ENCODE measurements around the gene STX1A.

The STX1A gene

GRCh38 chr7:73707045-73707631 is 12.3 kb downstream of the STX1A start:
- peak overlapping the region in 7 of 11 experiments; percentile 3 to 70 (median 61); a peak in 12 of 22 replicates for H3K27ac ChIP-seq
- H3K9ac ChIP-seq = peak overlapping the region in 8 of 11 experiments; percentile 6 to 73 (median 46); a peak in 12 of 22 replicates
- peaks cover 15 to 96% (median 21%) of the 10 kb centered on the region in 11 experiments for H3K27me3 ChIP-seq
- no peaks in the 10 kb centered on the region for H3K9me3 ChIP-seq (replicated peaks in 1 of 11)
- no peak for TF ChIP-seq Cebpa-rat (IDR thresholded peaks at IDR 0.05)
- H4K20me1 ChIP-seq = peaks cover 25 to 92% (median 81%) of the 10 kb centered on the region in 11 experiments; a peak in 21 of 22 replicates
- peaks cover 0 to 6% (median 0%) of the 10 kb centered on the region in 11 experiments; a peak in 5 of 22 replicates for H3K36me3 ChIP-seq
- peaks cover 43 to 89% (median 79%) of the 10 kb centered on the region in 10 experiments for H3K4me1 ChIP-seq
- H3K4me2 ChIP-seq = peak overlapping the region; percentile 66 to 98 (median 91)
- H3K4me3 ChIP-seq = peak overlapping the region in 7 of 10 experiments; percentile 17 to 52 (median 43); a peak in 15 of 20 replicates

DNA sequence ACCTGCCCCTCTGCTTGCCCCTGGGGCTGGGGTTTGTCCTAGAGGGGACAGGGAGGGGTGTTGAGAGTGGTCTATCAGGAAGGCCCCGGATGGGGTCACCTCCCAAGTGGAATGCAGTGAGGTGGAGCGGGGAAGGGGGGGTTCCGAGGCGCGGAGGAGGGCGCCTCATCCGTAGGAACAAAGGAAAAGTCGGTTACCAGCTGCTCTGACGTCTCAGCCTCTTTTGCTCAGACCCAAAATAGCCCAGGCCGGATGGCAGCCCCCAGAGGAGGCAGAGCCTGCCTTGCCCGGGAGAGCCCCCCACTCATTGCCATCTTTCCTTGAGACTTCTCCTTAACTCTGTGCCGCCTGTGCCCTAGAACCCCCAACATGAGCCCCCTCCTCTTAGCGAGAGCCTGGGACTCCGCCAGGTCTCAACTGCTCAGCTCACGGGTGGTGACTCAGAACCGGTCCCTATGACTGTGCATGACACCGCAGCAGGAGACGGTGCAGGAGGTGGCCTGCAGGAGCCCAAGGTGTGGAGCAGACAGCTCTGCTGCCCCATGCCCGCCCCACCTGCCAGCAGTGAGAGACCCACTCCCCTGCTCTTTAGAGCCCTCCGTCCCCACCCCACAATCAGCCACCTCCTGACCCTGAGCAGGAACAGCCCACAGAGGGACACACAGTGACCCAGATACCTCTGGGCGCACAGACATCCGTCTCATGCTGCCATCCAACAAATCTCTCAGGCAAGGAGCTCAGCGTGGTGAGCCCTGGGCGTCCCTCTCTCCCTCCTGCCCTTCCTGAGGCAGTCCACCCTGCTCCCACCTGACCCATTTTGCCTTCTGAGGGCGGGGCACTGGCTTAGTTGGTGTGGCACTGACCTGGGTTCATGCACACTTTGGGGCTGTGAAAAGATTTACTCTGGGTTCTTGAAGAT is 13.1 kb downstream of the STX1A start:
- Histone ChIP-seq H3K4me1 (peaks cover 43 to 87% (median 82%) of the 10 kb centered on the region in 10 experiments), H3K27ac (peak overlapping the region in 8 of 11 experiments; percentile 3 to 70 (median 50); a peak in 12 of 22 replicates), H3K4me2 (peak overlapping the region; percentile 66 to 98 (median 91)), H3K9me3 (replicated peaks in 1 of 11) (no peaks in the 10 kb centered on the region), H3K27me3 (peaks cover 7 to 94% (median 17%) of the 10 kb centered on the region in 11 experiments; a peak in 20 of 22 replicates), H4K20me1 (peaks cover 17 to 92% (median 81%) of the 10 kb centered on the region in 11 experiments; a peak in 21 of 22 replicates), H3K4me3 (peak overlapping the region in 8 of 10 experiments; percentile 4 to 52 (median 39); a peak in 9 of 20 replicates), H3K9ac (peak overlapping the region in 7 of 11 experiments; percentile 4 to 73 (median 63); a peak in 15 of 22 replicates), H3K36me3 (peaks cover 0 to 12% (median 0%) of the 10 kb centered on the region in 11 experiments; a peak in 5 of 22 replicates)
- TF ChIP-seq Cebpa-rat (IDR thresholded peaks at IDR 0.05) = no peak

DNA sequence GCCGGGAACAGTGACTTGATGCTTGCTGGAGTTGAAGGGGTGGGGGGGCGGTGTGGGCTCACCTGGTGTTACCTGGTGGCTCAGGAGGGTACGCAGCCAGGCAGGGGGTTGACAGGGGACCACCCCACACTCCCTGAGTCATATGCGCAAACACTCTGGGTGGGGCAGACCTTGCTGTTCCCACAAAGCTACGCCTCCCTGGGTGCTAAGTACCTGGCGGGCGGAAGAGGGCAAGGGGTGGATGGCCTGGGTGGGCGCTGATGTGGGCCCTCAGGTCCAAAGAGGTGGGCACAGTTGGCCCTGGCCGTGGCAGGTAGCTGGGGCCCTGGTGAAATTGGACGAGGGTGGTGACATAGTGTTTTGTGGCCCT is 13.9 kb downstream of the STX1A start:
- Histone ChIP-seq H3K27me3 (peaks cover 0 to 86% (median 10%) of the 10 kb centered on the region in 11 experiments; a peak in 14 of 22 replicates), H3K4me2 (peak overlapping the region; percentile 66 to 98 (median 91)), H4K20me1 (peaks cover 12 to 92% (median 80%) of the 10 kb centered on the region in 11 experiments; a peak in 21 of 22 replicates), H3K4me3 (peak overlapping the region in 6 of 10 experiments; percentile 4 to 52 (median 28); a peak in 8 of 20 replicates), H3K4me1 (peaks cover 43 to 83% (median 80%) of the 10 kb centered on the region in 10 experiments), H3K36me3 (peaks cover 0 to 17% (median 0%) of the 10 kb centered on the region in 11 experiments; a peak in 5 of 22 replicates), H3K27ac (peak overlapping the region in 6 of 11 experiments; percentile 9 to 70 (median 64); a peak in 7 of 22 replicates), H3K9me3 (replicated peaks in 1 of 11) (no peaks in the 10 kb centered on the region), H3K9ac (peak overlapping the region in 6 of 11 experiments; percentile 12 to 73 (median 63); a peak in 10 of 22 replicates)
- no peak for TF ChIP-seq Cebpa-rat (IDR thresholded peaks at IDR 0.05)

DNA sequence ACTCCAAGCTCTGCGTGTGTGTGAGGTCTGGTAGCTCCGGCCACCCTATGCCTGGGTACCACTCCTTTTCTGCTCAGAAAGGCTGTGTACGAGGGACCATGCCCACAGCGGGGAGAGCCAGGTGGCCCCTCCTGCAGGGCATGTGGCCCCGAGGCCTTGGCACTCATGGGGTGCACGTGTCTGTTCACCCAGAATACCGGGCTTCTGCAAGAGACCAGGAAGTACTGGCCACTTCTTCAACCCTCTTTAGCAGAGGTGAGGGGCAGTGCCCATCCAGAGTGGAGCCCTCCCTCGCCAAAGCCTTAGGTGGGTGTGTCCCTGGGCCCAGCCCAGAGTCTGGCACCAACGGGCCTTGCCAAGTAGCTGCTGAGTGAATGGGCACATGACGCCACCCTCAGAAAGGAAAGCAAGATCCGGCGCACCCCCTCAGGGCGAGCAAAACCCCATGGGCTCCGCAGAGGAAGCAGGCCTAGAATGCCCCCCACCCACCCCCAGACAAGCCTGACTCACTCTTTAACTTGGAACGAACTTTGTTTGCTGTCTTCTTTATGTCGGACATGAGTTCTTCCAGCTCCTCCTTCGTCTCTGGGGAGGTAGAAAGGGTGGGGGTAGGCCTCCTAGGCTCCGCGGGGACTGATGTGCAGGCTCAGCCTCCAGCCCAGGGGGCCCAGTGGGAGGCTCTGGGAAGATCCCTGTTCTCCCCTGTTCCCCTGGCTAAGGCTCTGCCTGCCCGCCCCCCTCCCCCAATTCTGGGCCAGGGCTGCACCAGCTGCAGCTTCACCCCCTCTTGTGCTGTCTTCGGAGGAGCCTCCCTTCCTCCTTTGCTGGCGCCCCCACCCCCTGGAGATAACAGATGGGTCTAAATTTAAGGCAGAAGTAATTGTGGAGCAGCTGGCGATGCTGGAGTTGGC is 14.6 kb downstream of the STX1A start:
- peak overlapping the region in 5 of 10 experiments; percentile 21 to 52 (median 35); a peak in 8 of 20 replicates for H3K4me3 ChIP-seq
- peaks cover 43 to 85% (median 79%) of the 10 kb centered on the region in 10 experiments for H3K4me1 ChIP-seq
- H3K9ac ChIP-seq = peak overlapping the region in 5 of 11 experiments; percentile 47 to 73 (median 63); a peak in 12 of 22 replicates
- no peaks in the 10 kb centered on the region for H3K9me3 ChIP-seq (replicated peaks in 1 of 11)
- TF ChIP-seq Cebpa-rat (IDR thresholded peaks at IDR 0.05) = no peak
- H3K36me3 ChIP-seq = peaks cover 0 to 18% (median 0%) of the 10 kb centered on the region in 11 experiments; a peak in 6 of 22 replicates
- H4K20me1 ChIP-seq = peaks cover 8 to 92% (median 81%) of the 10 kb centered on the region in 11 experiments; a peak in 21 of 22 replicates
- peaks cover 0 to 81% (median 10%) of the 10 kb centered on the region in 11 experiments; a peak in 13 of 22 replicates for H3K27me3 ChIP-seq
- peak overlapping the region; percentile 66 to 98 (median 91) for H3K4me2 ChIP-seq
- H3K27ac ChIP-seq = peak overlapping the region in 4 of 11 experiments; percentile 61 to 70 (median 67); a peak in 7 of 22 replicates

GRCh38 chr7:73703757-73704639 is 15.5 kb downstream of the STX1A start:
- peaks cover 0 to 72% (median 10%) of the 10 kb centered on the region in 11 experiments; a peak in 13 of 22 replicates for H3K27me3 ChIP-seq
- peaks cover 6 to 27% (median 8%) of the 10 kb centered on the region in 11 experiments; a peak in 19 of 22 replicates for H3K36me3 ChIP-seq
- peak overlapping the region in 2 of 11 experiments; percentile 68 to 70; a peak in 5 of 22 replicates for H3K27ac ChIP-seq
- H3K9ac ChIP-seq = peak overlapping the region in 4 of 11 experiments; percentile 49 to 73 (median 68); a peak in 7 of 22 replicates
- peaks cover 43 to 85% (median 79%) of the 10 kb centered on the region in 10 experiments for H3K4me1 ChIP-seq
- H3K9me3 ChIP-seq (replicated peaks in 1 of 11) = no peaks in the 10 kb centered on the region
- peak overlapping the region in 3 of 10 experiments; percentile 16 to 52 (median 26); a peak in 4 of 20 replicates for H3K4me3 ChIP-seq
- TF ChIP-seq Cebpa-rat (IDR thresholded peaks at IDR 0.05) = no peak
- H3K4me2 ChIP-seq = peak overlapping the region; percentile 66 to 98 (median 91)
- H4K20me1 ChIP-seq = peaks cover 3 to 92% (median 81%) of the 10 kb centered on the region in 11 experiments; a peak in 20 of 22 replicates

DNA sequence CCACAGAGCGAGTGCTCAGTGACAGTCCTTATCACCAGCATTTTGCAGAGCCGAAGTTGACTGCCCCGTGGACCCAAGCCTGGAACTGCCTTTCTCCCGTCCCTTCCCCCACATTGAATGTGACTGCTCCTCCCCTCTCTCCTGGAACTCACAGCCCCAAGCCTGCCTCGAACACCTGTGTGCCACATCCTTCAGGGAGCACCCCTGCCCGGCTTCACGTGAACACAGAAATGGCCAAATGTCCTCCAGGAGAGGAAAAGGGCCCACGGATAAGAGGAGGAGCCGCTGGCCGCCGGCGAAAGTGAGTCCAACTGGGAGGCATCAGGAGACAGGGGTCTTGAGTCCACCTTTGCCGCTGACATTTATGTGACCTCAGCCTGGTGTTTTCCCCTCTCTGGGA is 16.2 kb downstream of the STX1A start:
- H3K9ac ChIP-seq = no peak overlapping the region
- no peak overlapping the region for H3K4me3 ChIP-seq
- H3K4me1 ChIP-seq = peaks cover 43 to 81% (median 77%) of the 10 kb centered on the region in 10 experiments
- no peaks in the 10 kb centered on the region for H3K9me3 ChIP-seq (replicated peaks in 1 of 11)
- TF ChIP-seq Cebpa-rat (IDR thresholded peaks at IDR 0.05) = no peak
- H3K27ac ChIP-seq = no peak overlapping the region
- peaks cover 14 to 35% (median 16%) of the 10 kb centered on the region in 11 experiments for H3K36me3 ChIP-seq
- peaks cover 0 to 92% (median 81%) of the 10 kb centered on the region in 11 experiments; a peak in 20 of 22 replicates for H4K20me1 ChIP-seq
- H3K27me3 ChIP-seq = peaks cover 0 to 64% (median 10%) of the 10 kb centered on the region in 11 experiments; a peak in 13 of 22 replicates
- H3K4me2 ChIP-seq = peak overlapping the region; percentile 48 to 84 (median 65); a peak in 21 of 22 replicates

All from BLaER1 treated with 17β-estradiol and CSF1 and Interleukin-3, amounts not matched to agents 10 nM and 100 nM (cell line).